ENCODE data around the gene NOVA1. TPM values are rescaled to one million over a fixed set of nuclear protein-coding genes. Genes with fewer than 3 reads are reported as not detected.

NOVA1 gene
- total RNA-seq, 1 experiment from 2014 or later = not detected

DNA sequence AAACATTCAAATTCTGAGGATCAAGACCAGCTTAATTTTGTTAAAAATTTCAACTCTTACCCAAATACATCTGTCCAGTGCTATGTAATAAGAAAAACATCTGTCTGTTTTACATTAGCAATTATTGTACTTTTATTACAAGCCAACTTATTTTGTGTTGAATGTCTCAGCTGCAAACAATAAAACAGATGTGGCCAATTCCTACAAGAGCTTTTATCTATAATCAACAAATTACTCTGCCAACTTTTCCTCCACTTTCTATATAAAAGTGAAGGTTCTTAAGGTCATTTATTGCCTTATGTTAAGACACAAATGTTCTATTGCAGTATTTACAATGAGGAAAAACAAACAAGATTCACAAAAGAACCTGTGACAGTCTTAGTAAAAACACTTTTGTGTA lies 72.7 kb downstream of the NOVA1 start:
- H3K4me1 ChIP-seq (ENCODE audit: control insufficient read depth in 1 of 2, insufficient read depth in 2 of 2, low read length in 2 of 2) = no peaks in the 10 kb centered on the region
- ChIA-PET POLR2A (no interaction called here), RAD21 (ENCODE audit: low non-redundant PET in 1 of 2, low total read pairs in 2 of 2, uncharacterized antibody in 2 of 2, unreplicated experiment in 2 of 2) (no interaction called here), CTCF (no interaction called here)
- no peaks in the 10 kb centered on the region for H4K20me1 ChIP-seq (ENCODE audit: insufficient read depth)
- H3K27ac ChIP-seq (ENCODE audit: low read depth, low read length) = no peak overlapping the region
- no peak overlapping the region for H2AFZ ChIP-seq (ENCODE audit: low read depth, low read length, poor library complexity, severe bottlenecking)
- H3K4me2 ChIP-seq (ENCODE audit: low read length) = no peak overlapping the region
- H3K9ac ChIP-seq (ENCODE audit: low read length) = no peak overlapping the region
- H3K36me3 ChIP-seq (ENCODE audit: control insufficient read depth in 1 of 2, insufficient read depth in 2 of 2, low read length in 2 of 2) = no peaks in the 10 kb centered on the region
- no peaks in the 10 kb centered on the region for H3K79me2 ChIP-seq (ENCODE audit: insufficient read depth, low read length)
- no peak overlapping the region for H3K4me3 ChIP-seq (replicated peaks in 1 of 2; ENCODE audit: low read depth in 1 of 2, low read length in 2 of 2)
- no TSS peak for BruUV-seq (replicated peaks)
- TF ChIP-seq ZFX (IDR thresholded peaks at IDR 0.05) (no peak), EGR1 (IDR thresholded peaks at IDR 0.05; ENCODE audit: low read depth) (no peak), RAD21 (IDR thresholded peaks at IDR 0.05; ENCODE audit: low read depth) (no peak), POLR2A (IDR thresholded peaks at IDR 0.05; ENCODE audit: borderline replicate concordance, extremely low read depth, insufficient read depth, insufficient read length) (no peak), CBX3 (IDR thresholded peaks at IDR 0.05; ENCODE audit: low read depth) (no peak), EZH2 (IDR thresholded peaks at IDR 0.05) (no peak), SRF (IDR thresholded peaks at IDR 0.05; ENCODE audit: low read depth) (no peak), POLR2AphosphoS5 (IDR thresholded peaks at IDR 0.05; ENCODE audit: low read depth, low read length) (no peak), FOSL1 (IDR thresholded peaks at IDR 0.05; ENCODE audit: low read depth) (no peak), JUND (IDR thresholded peaks at IDR 0.05) (no peak), ELF1 (IDR thresholded peaks at IDR 0.05; ENCODE audit: borderline replicate concordance, low read depth) (no peak), TCF7L2 (IDR thresholded peaks at IDR 0.05; ENCODE audit: borderline replicate concordance, extremely low read depth, insufficient read depth, insufficient read length) (no peak), CEBPB (IDR thresholded peaks at IDR 0.05; ENCODE audit: low read depth) (no peak), YY1 (IDR thresholded peaks at IDR 0.05; ENCODE audit: extremely low read depth, insufficient replicate concordance, low read depth, low read length) (no peak)
- TF ChIP-seq, protein P1, sequence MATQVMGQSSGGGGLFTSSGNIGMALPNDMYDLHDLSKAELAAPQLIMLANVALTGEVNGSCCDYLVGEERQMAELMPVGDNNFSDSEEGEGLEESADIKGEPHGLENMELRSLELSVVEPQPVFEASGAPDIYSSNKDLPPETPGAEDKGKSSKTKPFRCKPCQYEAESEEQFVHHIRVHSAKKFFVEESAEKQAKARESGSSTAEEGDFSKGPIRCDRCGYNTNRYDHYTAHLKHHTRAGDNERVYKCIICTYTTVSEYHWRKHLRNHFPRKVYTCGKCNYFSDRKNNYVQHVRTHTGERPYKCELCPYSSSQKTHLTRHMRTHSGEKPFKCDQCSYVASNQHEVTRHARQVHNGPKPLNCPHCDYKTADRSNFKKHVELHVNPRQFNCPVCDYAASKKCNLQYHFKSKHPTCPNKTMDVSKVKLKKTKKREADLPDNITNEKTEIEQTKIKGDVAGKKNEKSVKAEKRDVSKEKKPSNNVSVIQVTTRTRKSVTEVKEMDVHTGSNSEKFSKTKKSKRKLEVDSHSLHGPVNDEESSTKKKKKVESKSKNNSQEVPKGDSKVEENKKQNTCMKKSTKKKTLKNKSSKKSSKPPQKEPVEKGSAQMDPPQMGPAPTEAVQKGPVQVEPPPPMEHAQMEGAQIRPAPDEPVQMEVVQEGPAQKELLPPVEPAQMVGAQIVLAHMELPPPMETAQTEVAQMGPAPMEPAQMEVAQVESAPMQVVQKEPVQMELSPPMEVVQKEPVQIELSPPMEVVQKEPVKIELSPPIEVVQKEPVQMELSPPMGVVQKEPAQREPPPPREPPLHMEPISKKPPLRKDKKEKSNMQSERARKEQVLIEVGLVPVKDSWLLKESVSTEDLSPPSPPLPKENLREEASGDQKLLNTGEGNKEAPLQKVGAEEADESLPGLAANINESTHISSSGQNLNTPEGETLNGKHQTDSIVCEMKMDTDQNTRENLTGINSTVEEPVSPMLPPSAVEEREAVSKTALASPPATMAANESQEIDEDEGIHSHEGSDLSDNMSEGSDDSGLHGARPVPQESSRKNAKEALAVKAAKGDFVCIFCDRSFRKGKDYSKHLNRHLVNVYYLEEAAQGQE (IDR thresholded peaks at IDR 0.05; ENCODE audit: low read depth) = no peak
- TF ChIP-seq, protein P2, sequence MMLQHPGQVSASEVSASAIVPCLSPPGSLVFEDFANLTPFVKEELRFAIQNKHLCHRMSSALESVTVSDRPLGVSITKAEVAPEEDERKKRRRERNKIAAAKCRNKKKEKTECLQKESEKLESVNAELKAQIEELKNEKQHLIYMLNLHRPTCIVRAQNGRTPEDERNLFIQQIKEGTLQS (IDR thresholded peaks at IDR 0.05) = no peak
- TF ChIP-seq, protein P3, sequence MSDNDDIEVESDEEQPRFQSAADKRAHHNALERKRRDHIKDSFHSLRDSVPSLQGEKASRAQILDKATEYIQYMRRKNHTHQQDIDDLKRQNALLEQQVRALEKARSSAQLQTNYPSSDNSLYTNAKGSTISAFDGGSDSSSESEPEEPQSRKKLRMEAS (IDR thresholded peaks at IDR 0.05) = no peak
- TF ChIP-seq, protein P4, sequence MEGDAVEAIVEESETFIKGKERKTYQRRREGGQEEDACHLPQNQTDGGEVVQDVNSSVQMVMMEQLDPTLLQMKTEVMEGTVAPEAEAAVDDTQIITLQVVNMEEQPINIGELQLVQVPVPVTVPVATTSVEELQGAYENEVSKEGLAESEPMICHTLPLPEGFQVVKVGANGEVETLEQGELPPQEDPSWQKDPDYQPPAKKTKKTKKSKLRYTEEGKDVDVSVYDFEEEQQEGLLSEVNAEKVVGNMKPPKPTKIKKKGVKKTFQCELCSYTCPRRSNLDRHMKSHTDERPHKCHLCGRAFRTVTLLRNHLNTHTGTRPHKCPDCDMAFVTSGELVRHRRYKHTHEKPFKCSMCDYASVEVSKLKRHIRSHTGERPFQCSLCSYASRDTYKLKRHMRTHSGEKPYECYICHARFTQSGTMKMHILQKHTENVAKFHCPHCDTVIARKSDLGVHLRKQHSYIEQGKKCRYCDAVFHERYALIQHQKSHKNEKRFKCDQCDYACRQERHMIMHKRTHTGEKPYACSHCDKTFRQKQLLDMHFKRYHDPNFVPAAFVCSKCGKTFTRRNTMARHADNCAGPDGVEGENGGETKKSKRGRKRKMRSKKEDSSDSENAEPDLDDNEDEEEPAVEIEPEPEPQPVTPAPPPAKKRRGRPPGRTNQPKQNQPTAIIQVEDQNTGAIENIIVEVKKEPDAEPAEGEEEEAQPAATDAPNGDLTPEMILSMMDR (IDR thresholded peaks at IDR 0.05 in 2 of 3, conservative IDR thresholded peaks at IDR 0.05 in 1 of 3; ENCODE audit: borderline replicate concordance in 1 of 3, insufficient read depth in 1 of 3, low read depth in 2 of 3, low read length in 2 of 3) = no peak
- no peaks in the 10 kb centered on the region for H3K9me2 ChIP-seq (ENCODE audit: insufficient read depth)
- intact Hi-C loops (cut with micrococcal nuclease) = no loop called here
- ATAC-seq = no peak
- DNase-seq (ENCODE audit: low read depth, low spot score) = no peak
- peaks cover 6 to 26% of the 10 kb centered on the region in 2 experiments; a peak in 2 of 4 replicates for H3K9me3 ChIP-seq (ENCODE audit: control insufficient read depth in 1 of 2, insufficient read depth in 1 of 2, low read depth in 1 of 2, low read length in 2 of 2)
- no peaks in the 10 kb centered on the region for H3K27me3 ChIP-seq (ENCODE audit: insufficient read depth, low read length)

Measured in HCT116 (cell line).